ENCODE results near the gene RSRP1.

The RSRP1 gene

DNA sequence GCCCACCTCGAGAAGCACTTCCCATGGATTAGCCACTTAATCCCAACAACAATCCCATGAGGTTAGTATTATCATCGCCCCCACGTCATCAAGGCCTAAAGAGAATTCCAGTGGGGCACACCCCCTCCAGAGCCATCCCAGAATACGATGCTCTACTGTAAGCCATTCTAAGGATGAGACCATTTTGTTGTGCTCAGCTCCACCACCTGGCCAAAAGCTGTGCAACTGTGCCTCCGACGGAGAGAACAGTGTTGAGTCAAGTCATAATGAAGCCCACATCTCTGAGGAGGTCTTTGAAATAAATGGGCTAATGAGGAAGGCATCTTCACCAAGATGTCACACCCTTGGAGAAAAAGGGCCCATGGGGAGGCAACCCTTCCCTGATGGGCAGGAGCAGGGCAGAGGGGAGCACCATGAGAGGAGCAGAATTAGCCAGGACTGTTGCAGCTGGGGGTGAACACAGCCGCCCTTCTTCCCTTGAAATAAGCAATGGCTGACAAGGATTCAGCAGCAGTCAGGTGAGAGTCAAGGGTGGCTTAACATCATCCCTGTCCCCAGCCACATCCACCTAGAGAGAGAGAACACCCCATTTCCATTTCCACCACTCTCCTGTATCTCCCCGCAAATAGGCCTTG is 29.5 kb downstream of the RSRP1 start:
- TF ChIP-seq, protein P1, sequence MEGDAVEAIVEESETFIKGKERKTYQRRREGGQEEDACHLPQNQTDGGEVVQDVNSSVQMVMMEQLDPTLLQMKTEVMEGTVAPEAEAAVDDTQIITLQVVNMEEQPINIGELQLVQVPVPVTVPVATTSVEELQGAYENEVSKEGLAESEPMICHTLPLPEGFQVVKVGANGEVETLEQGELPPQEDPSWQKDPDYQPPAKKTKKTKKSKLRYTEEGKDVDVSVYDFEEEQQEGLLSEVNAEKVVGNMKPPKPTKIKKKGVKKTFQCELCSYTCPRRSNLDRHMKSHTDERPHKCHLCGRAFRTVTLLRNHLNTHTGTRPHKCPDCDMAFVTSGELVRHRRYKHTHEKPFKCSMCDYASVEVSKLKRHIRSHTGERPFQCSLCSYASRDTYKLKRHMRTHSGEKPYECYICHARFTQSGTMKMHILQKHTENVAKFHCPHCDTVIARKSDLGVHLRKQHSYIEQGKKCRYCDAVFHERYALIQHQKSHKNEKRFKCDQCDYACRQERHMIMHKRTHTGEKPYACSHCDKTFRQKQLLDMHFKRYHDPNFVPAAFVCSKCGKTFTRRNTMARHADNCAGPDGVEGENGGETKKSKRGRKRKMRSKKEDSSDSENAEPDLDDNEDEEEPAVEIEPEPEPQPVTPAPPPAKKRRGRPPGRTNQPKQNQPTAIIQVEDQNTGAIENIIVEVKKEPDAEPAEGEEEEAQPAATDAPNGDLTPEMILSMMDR (IDR thresholded peaks at IDR 0.05; ENCODE audit: unreplicated experiment in 3 of 3), result no peak
- Mint-ChIP-seq H3K36me3 (ENCODE audit: low read depth) (peaks cover 32% of the 10 kb centered on the region), H3K9me3 (no peaks in the 10 kb centered on the region), H3K27ac (no peak overlapping the region), H3K4me3 (no peak overlapping the region), H3K27me3 (ENCODE audit: low read depth) (peaks cover 15% of the 10 kb centered on the region), H3K4me1 (no peaks in the 10 kb centered on the region)

DNA sequence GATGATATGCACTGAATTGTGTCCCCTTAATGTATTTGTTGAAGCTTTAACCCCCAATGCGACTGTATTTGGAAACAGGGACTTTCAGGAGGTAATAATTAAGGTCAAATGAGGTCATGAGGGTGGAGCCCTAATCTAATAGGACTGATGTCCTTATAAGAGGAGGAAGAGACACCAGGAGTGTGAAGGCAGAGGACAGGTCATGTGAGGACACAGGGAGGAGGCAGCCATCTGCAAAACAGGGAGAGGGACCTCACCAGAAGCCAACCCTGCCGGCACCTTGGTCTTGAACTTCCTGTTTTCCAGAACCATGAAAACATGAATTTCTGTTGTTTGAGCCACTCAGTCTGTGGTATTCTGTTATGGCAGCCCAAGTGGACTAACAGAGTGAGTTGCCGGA is 30.2 kb downstream of the RSRP1 start:
- H3K4me3 Mint-ChIP-seq, result no peak overlapping the region
- no peak overlapping the region for H3K27ac Mint-ChIP-seq
- no peaks in the 10 kb centered on the region for H3K4me1 Mint-ChIP-seq
- H3K27me3 Mint-ChIP-seq (ENCODE audit: low read depth), result peaks cover 21% of the 10 kb centered on the region
- H3K9me3 Mint-ChIP-seq, result no peaks in the 10 kb centered on the region
- H3K36me3 Mint-ChIP-seq (ENCODE audit: low read depth), result peaks cover 26% of the 10 kb centered on the region
- TF ChIP-seq, protein P1 (IDR thresholded peaks at IDR 0.05; ENCODE audit: unreplicated experiment in 3 of 3), result no peak

DNA sequence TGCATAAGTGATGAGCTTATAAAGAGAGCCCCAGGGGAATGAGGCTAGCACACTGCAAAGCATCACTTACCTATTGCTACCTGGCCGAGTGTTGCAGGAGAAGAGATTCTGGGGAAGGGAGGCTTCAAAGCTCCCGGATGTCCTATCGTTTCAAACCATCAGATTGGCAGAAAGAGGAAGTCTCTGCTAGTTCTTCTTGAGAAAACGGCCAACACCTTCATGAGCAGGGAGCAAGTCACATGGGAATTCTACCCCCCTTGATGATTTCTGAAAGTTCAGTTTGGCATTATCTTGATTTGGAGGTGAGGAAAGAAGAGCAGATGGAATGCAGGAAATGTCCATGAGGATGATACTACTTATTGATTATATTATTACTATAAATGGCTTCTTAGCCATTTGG is 31.1 kb downstream of the RSRP1 start:
- Mint-ChIP-seq H3K27me3 (ENCODE audit: low read depth) (peaks cover 29% of the 10 kb centered on the region), H3K27ac (no peak overlapping the region), H3K4me1 (no peaks in the 10 kb centered on the region), H3K9me3 (no peaks in the 10 kb centered on the region), H3K4me3 (no peak overlapping the region), H3K36me3 (ENCODE audit: low read depth) (peaks cover 19% of the 10 kb centered on the region)
- TF ChIP-seq, protein P1 (IDR thresholded peaks at IDR 0.05; ENCODE audit: unreplicated experiment in 3 of 3), result no peak

DNA sequence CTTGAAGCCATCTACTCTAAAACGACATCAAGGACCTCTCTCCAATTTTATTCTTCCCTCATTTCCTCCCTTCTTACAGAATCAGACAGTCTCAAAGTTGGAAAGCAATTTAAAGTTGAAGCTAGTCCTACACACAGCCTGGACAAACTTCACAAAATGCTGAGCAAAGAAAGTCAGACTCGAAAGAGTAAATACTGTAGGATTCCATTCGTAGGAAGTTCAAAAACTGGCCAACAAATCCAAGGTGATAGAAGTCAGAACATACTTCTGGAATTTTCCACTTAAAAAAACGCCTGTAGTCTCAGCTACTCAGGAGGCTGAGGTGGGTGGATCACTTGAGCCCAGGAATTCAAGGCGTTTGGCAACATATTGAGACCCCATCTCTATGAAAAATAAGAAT is 34.5 kb downstream of the RSRP1 start:
- H3K27ac Mint-ChIP-seq, result no peak overlapping the region
- H3K4me1 Mint-ChIP-seq, result no peaks in the 10 kb centered on the region
- H3K27me3 Mint-ChIP-seq (ENCODE audit: low read depth), result peaks cover 40% of the 10 kb centered on the region
- H3K36me3 Mint-ChIP-seq (ENCODE audit: low read depth), result peaks cover 6% of the 10 kb centered on the region
- H3K4me3 Mint-ChIP-seq, result no peak overlapping the region
- TF ChIP-seq, protein P1 (IDR thresholded peaks at IDR 0.05; ENCODE audit: unreplicated experiment in 3 of 3), result no peak
- no peaks in the 10 kb centered on the region for H3K9me3 Mint-ChIP-seq

DNA sequence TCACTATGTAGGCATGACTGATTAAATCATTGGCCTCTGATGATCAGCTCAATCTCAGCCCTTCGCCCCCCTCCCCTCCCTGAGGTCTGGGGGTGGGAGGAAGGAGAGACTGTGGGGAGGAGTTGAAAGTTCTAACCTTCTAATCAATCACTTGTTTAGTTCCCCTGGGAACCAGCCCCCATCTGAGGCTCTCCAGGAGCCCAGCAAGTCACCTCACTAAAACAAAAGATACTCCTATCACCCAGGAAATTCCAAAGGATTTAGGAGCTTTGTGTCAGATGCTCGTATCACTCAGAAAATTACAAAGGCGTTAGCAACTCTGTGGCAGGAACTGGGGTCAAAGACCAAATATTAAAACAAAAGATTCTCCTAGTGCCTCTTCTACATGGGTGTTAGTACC is 36.5 kb downstream of the RSRP1 start:
- peaks cover under 1% of the 10 kb centered on the region for H3K4me1 Mint-ChIP-seq
- H3K9me3 Mint-ChIP-seq, result no peaks in the 10 kb centered on the region
- peaks cover 54% of the 10 kb centered on the region for H3K27me3 Mint-ChIP-seq (ENCODE audit: low read depth)
- no peak overlapping the region for H3K27ac Mint-ChIP-seq
- TF ChIP-seq, protein P1 (IDR thresholded peaks at IDR 0.05; ENCODE audit: unreplicated experiment in 3 of 3), result no peak
- H3K36me3 Mint-ChIP-seq (ENCODE audit: low read depth), result no peaks in the 10 kb centered on the region
- no peak overlapping the region for H3K4me3 Mint-ChIP-seq

DNA sequence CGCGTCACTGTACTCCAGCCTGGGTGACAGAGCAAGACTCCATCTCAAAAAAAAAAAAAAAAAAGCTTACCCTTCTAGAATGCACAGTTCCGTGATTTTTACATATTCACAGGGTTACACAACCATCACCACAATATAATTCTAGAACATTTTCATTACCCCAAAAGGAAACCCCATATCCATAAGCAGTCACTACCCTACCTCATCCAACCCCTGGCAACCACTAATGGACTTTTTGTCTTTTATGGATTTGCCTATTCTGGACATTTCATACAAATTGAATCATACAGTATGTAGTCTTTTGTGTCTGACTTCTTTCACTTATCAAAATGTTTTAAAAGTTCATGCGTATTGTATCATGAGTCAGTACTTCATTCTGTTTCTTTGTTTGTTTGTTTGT is 37.7 kb downstream of the RSRP1 start:
- peaks cover 64% of the 10 kb centered on the region for H3K27me3 Mint-ChIP-seq (ENCODE audit: low read depth)
- TF ChIP-seq, protein P1 (IDR thresholded peaks at IDR 0.05; ENCODE audit: unreplicated experiment in 3 of 3), result no peak
- H3K9me3 Mint-ChIP-seq, result no peaks in the 10 kb centered on the region

More for the DNA sequence above, 37.7 kb downstream of the RSRP1 start:
- Mint-ChIP-seq H3K4me1 (peaks cover 4% of the 10 kb centered on the region), H3K4me3 (no peak overlapping the region), H3K27ac (no peak overlapping the region), H3K36me3 (ENCODE audit: low read depth) (no peaks in the 10 kb centered on the region)
